Activated CD4-positive, alpha-beta T cell treated with anti-CD3 and anti-CD28 coated beads, Interleukin-2, amount 10 ng/mL, durations not matched to agents 7 days and 5 days (primary cell): ENCODE data around the gene RGR. TPM values are rescaled to one million over a fixed set of nuclear protein-coding genes. Genes with fewer than 3 reads are reported as not detected.

Experiments
- CTCF ChIA-PET: fragments of 350-600 bp; sonication (Branson Sonifier 250); formaldehyde crosslinking; loops from one replicate; lab custom pipeline; 2021; ENCODE audit warnings: antibody characterized with exemption; lab: Charles Lee
- POLR2A ChIA-PET: fragments of 350-600 bp; sonication (Branson Sonifier 250); formaldehyde crosslinking; loops from one replicate; lab custom pipeline; 2021; ENCODE audit warnings: antibody characterized with exemption; lab: Charles Lee
- DNase-seq: peaks from one replicate; pipeline ENCODE4 v3.0.0-alpha.2; 2020
- H3K27ac Mint-ChIP-seq: one replicate; pipeline ENCODE4 v1.8.0; 2021; ENCODE audit warnings: mild to moderate bottlenecking, moderate library complexity, mixed read lengths
- H3K27me3 Mint-ChIP-seq: one replicate; pipeline ENCODE4 v1.8.0; 2021; ENCODE audit warnings: mixed read lengths
- H3K36me3 Mint-ChIP-seq: one replicate; pipeline ENCODE4 v1.8.0; 2021; ENCODE audit warnings: low read depth, mixed read lengths
- H3K4me1 Mint-ChIP-seq: one replicate; pipeline ENCODE4 v1.8.0; 2021; ENCODE audit warnings: mixed read lengths
- H3K4me3 Mint-ChIP-seq: one replicate; pipeline ENCODE4 v1.8.0; 2021; ENCODE audit warnings: mild to moderate bottlenecking, moderate library complexity, mixed read lengths
- H3K9me3 Mint-ChIP-seq: one replicate; pipeline ENCODE4 v1.8.0; 2021; ENCODE audit warnings: mixed read lengths
- total RNA-seq, 2 experiments: library from RNA; stranded (reverse); gene quantifications; one replicate each; pipeline ENCODE4 v1.2.3, GENCODE V29; 2021

Gene RGR
- total RNA-seq, 2 experiments from 2014 or later, result not detected

- Mint-ChIP-seq H3K36me3 (no peaks in the 10 kb centered on the region), H3K4me3 (no peak overlapping the region), H3K27me3 (peaks cover 7% of the 10 kb centered on the region), H3K27ac (no peak overlapping the region), H3K4me1 (peaks cover 2% of the 10 kb centered on the region), H3K9me3 (no peaks in the 10 kb centered on the region)
- CTCF ChIA-PET, result interaction anchor here (0.8 to 1.6 kb wide), 4 partner anchors 9 to 60 kb away, joined by 3 to 8 read pairs (median 4); no protein-coding TSS in a partner anchor
- DNase-seq, result peak; percentile 73
- POLR2A ChIA-PET, result no interaction called here
Measured at GRCh38 chr10:84205049-84205852, 39.6 kb upstream of the RGR start.

- DNase-seq, result no peak
- CTCF ChIA-PET, result interaction anchor here (1.6 kb wide), 1 partner anchor 9 kb away, joined by 8 read pairs; no protein-coding TSS in a partner anchor
- Mint-ChIP-seq H3K4me1 (peaks cover 2% of the 10 kb centered on the region), H3K4me3 (no peak overlapping the region), H3K27me3 (peaks cover 7% of the 10 kb centered on the region), H3K27ac (no peak overlapping the region), H3K9me3 (no peaks in the 10 kb centered on the region), H3K36me3 (no peaks in the 10 kb centered on the region)
- POLR2A ChIA-PET, result no interaction called here
Measured at GRCh38 chr10:84205853-84206525, 38.9 kb upstream of the RGR start.

- POLR2A ChIA-PET, result no interaction called here
- peaks cover 7% of the 10 kb centered on the region for H3K27me3 Mint-ChIP-seq
Measured at GRCh38 chr10:84208023-84208422, 36.8 kb upstream of the RGR start.

GRCh38 chr10:84211566-84211965 is 33.3 kb upstream of the RGR start:
- H3K4me1 Mint-ChIP-seq, result no peaks in the 10 kb centered on the region
- POLR2A ChIA-PET, result no interaction called here
- DNase-seq, result no peak
- CTCF ChIA-PET, result interaction anchor here (2.6 kb wide), 1 partner anchor 64 kb away, joined by 7 read pairs; no protein-coding TSS in a partner anchor
- no peak overlapping the region for H3K27ac Mint-ChIP-seq
- H3K4me3 Mint-ChIP-seq, result no peak overlapping the region
- no peaks in the 10 kb centered on the region for H3K36me3 Mint-ChIP-seq
- no peaks in the 10 kb centered on the region for H3K9me3 Mint-ChIP-seq
- peaks cover 7% of the 10 kb centered on the region for H3K27me3 Mint-ChIP-seq

More at GRCh38 chr10:84208023-84208422, 36.8 kb upstream of the RGR start:
- no peaks in the 10 kb centered on the region for H3K36me3 Mint-ChIP-seq
- H3K9me3 Mint-ChIP-seq, result no peaks in the 10 kb centered on the region
- H3K4me3 Mint-ChIP-seq, result no peak overlapping the region
- H3K4me1 Mint-ChIP-seq, result peaks cover 2% of the 10 kb centered on the region
- DNase-seq, result no peak
- CTCF ChIA-PET, result interaction anchor here (0.8 to 1.7 kb wide), 3 partner anchors 15 to 69 kb away, joined by 3 to 6 read pairs (median 3); partner anchors contain the start of gene GHITM
- no peak overlapping the region for H3K27ac Mint-ChIP-seq

- no peaks in the 10 kb centered on the region for H3K36me3 Mint-ChIP-seq
- H3K27ac Mint-ChIP-seq, result no peak overlapping the region
- peaks cover 3% of the 10 kb centered on the region for H3K27me3 Mint-ChIP-seq
- no peak overlapping the region for H3K4me3 Mint-ChIP-seq
- DNase-seq, result no peak
- POLR2A ChIA-PET, result no interaction called here
- CTCF ChIA-PET, result interaction anchor here (2.6 kb wide), 1 partner anchor 64 kb away, joined by 7 read pairs; no protein-coding TSS in a partner anchor
- no peaks in the 10 kb centered on the region for H3K9me3 Mint-ChIP-seq
- H3K4me1 Mint-ChIP-seq, result no peaks in the 10 kb centered on the region
Measured at GRCh38 chr10:84212014-84212413, 32.8 kb upstream of the RGR start.

GRCh38 chr10:84213076-84213475 is 31.8 kb upstream of the RGR start:
- H3K36me3 Mint-ChIP-seq, result no peaks in the 10 kb centered on the region
- H3K27ac Mint-ChIP-seq, result no peak overlapping the region
- H3K27me3 Mint-ChIP-seq, result no peaks in the 10 kb centered on the region
- POLR2A ChIA-PET, result no interaction called here
- H3K4me3 Mint-ChIP-seq, result no peak overlapping the region
- CTCF ChIA-PET, result interaction anchor here (2.6 kb wide), 1 partner anchor 65 kb away, joined by 7 read pairs; no protein-coding TSS in a partner anchor
- no peaks in the 10 kb centered on the region for H3K9me3 Mint-ChIP-seq
- H3K4me1 Mint-ChIP-seq, result no peaks in the 10 kb centered on the region
- DNase-seq, result no peak

- CTCF ChIA-PET, result interaction anchor here (0.9 to 2.1 kb wide), 6 partner anchors 8 to 326 kb away, joined by 3 to 8 read pairs (median 4); partner anchors contain the start of gene RGR
- no peaks in the 10 kb centered on the region for H3K36me3 Mint-ChIP-seq
- no peaks in the 10 kb centered on the region for H3K27me3 Mint-ChIP-seq
- POLR2A ChIA-PET, result no interaction called here
- DNase-seq, result no peak
- H3K9me3 Mint-ChIP-seq, result no peaks in the 10 kb centered on the region
- H3K4me3 Mint-ChIP-seq, result peak overlapping the region; percentile 20
- H3K4me1 Mint-ChIP-seq, result no peaks in the 10 kb centered on the region
- H3K27ac Mint-ChIP-seq, result no peak overlapping the region
Measured at GRCh38 chr10:84214046-84214572, 30.7 kb upstream of the RGR start.

- Mint-ChIP-seq H3K27me3 (no peaks in the 10 kb centered on the region), H3K9me3 (peaks cover 5% of the 10 kb centered on the region), H3K27ac (no peak overlapping the region), H3K4me1 (no peaks in the 10 kb centered on the region), H3K4me3 (peak overlapping the region; percentile 20), H3K36me3 (no peaks in the 10 kb centered on the region)
- peak; percentile 54 for DNase-seq
- ChIA-PET CTCF (interaction anchor here (0.7 to 2.1 kb wide), 7 partner anchors 9 to 326 kb away, joined by 3 to 8 read pairs (median 4); partner anchors contain the start of gene RGR), POLR2A (no interaction called here)
Measured at GRCh38 chr10:84214612-84215235, 30.1 kb upstream of the RGR start.

GRCh38 chr10:84216834-84217233 is 28.0 kb upstream of the RGR start:
- Mint-ChIP-seq H3K4me1 (no peaks in the 10 kb centered on the region), H3K27ac (no peak overlapping the region), H3K4me3 (no peak overlapping the region), H3K9me3 (peaks cover 5% of the 10 kb centered on the region), H3K27me3 (no peaks in the 10 kb centered on the region), H3K36me3 (no peaks in the 10 kb centered on the region)
- ChIA-PET CTCF (no interaction called here), POLR2A (no interaction called here)
- DNase-seq, result no peak

GRCh38 chr10:84217746-84218145 is 27.1 kb upstream of the RGR start:
- no peak for DNase-seq
- H3K4me3 Mint-ChIP-seq, result no peak overlapping the region
- ChIA-PET POLR2A (no interaction called here), CTCF (interaction anchor here (0.5 kb wide), 1 partner anchor 151 kb away, joined by 3 read pairs; no protein-coding TSS in a partner anchor)
- H3K27me3 Mint-ChIP-seq, result no peaks in the 10 kb centered on the region
- no peaks in the 10 kb centered on the region for H3K36me3 Mint-ChIP-seq
- no peaks in the 10 kb centered on the region for H3K4me1 Mint-ChIP-seq
- no peak overlapping the region for H3K27ac Mint-ChIP-seq
- peaks cover 5% of the 10 kb centered on the region for H3K9me3 Mint-ChIP-seq

- POLR2A ChIA-PET, result no interaction called here
- no peak for DNase-seq
- no peak overlapping the region for H3K4me3 Mint-ChIP-seq
- no peaks in the 10 kb centered on the region for H3K36me3 Mint-ChIP-seq
- H3K4me1 Mint-ChIP-seq, result no peaks in the 10 kb centered on the region
- CTCF ChIA-PET, result no interaction called here
- no peak overlapping the region for H3K27ac Mint-ChIP-seq
- peaks cover 14% of the 10 kb centered on the region for H3K27me3 Mint-ChIP-seq
- peaks cover 5% of the 10 kb centered on the region for H3K9me3 Mint-ChIP-seq
Measured at GRCh38 chr10:84221916-84222315, 22.9 kb upstream of the RGR start.

- Mint-ChIP-seq H3K36me3 (no peaks in the 10 kb centered on the region), H3K9me3 (peaks cover 2% of the 10 kb centered on the region), H3K27ac (no peak overlapping the region), H3K4me3 (no peak overlapping the region), H3K4me1 (no peaks in the 10 kb centered on the region), H3K27me3 (peaks cover 24% of the 10 kb centered on the region)
- POLR2A ChIA-PET, result no interaction called here
- no peak for DNase-seq
- CTCF ChIA-PET, result interaction anchor here (0.6 kb wide), 1 partner anchor 246 kb away, joined by 3 read pairs; no protein-coding TSS in a partner anchor
Measured at GRCh38 chr10:84224411-84225028, 20.3 kb upstream of the RGR start.
